ENCODE results near the gene KCNN3.

Gene KCNN3

GRCh38 chr1:154760469-154760933, 109.6 kb downstream of the KCNN3 start:
- no peak overlapping the region for H3K27ac Mint-ChIP-seq
- peak; percentile 73 for TF ChIP-seq CTCF (IDR thresholded peaks at IDR 0.05)
- H3K9me3 Mint-ChIP-seq, result peaks cover 3% of the 10 kb centered on the region
- H3K27me3 Mint-ChIP-seq (ENCODE audit: low read depth, poor library complexity), result peaks cover 91% of the 10 kb centered on the region
- no peaks in the 10 kb centered on the region for H3K36me3 Mint-ChIP-seq (ENCODE audit: low read depth)
- peak; percentile 91 for DNase-seq
- H3K4me1 Mint-ChIP-seq, result peaks cover 3% of the 10 kb centered on the region
- peak overlapping the region; percentile 69 for H3K4me3 Mint-ChIP-seq

- DNase-seq, result no peak
- Mint-ChIP-seq H3K27me3 (ENCODE audit: low read depth, poor library complexity) (peaks cover 93% of the 10 kb centered on the region), H3K4me3 (peak overlapping the region; percentile 65), H3K4me1 (no peaks in the 10 kb centered on the region), H3K9me3 (peaks cover 3% of the 10 kb centered on the region), H3K27ac (no peak overlapping the region), H3K36me3 (ENCODE audit: low read depth) (no peaks in the 10 kb centered on the region)
- no peak for TF ChIP-seq CTCF (IDR thresholded peaks at IDR 0.05)
These were observed 110.3 kb downstream of the KCNN3 start for GRCh38 chr1:154759793-154760192.

GRCh38 chr1:154759196-154759595, 110.9 kb downstream of the KCNN3 start:
- H3K27me3 Mint-ChIP-seq (ENCODE audit: low read depth, poor library complexity), result peaks cover 93% of the 10 kb centered on the region
- no peaks in the 10 kb centered on the region for H3K4me1 Mint-ChIP-seq
- TF ChIP-seq CTCF (IDR thresholded peaks at IDR 0.05), result no peak
- H3K4me3 Mint-ChIP-seq, result no peak overlapping the region
- H3K36me3 Mint-ChIP-seq (ENCODE audit: low read depth), result no peaks in the 10 kb centered on the region
- peaks cover 3% of the 10 kb centered on the region for H3K9me3 Mint-ChIP-seq
- no peak overlapping the region for H3K27ac Mint-ChIP-seq
- DNase-seq, result no peak

- TF ChIP-seq CTCF (IDR thresholded peaks at IDR 0.05), result no peak
- Mint-ChIP-seq H3K27ac (no peak overlapping the region), H3K4me1 (no peaks in the 10 kb centered on the region), H3K9me3 (peaks cover 3% of the 10 kb centered on the region), H3K27me3 (ENCODE audit: low read depth, poor library complexity) (peaks cover 93% of the 10 kb centered on the region), H3K36me3 (ENCODE audit: low read depth) (no peaks in the 10 kb centered on the region), H3K4me3 (no peak overlapping the region)
- DNase-seq, result no peak
These were observed 111.7 kb downstream of the KCNN3 start for GRCh38 chr1:154758346-154758745.

GRCh38 chr1:154756793-154757548, 113.1 kb downstream of the KCNN3 start:
- Mint-ChIP-seq H3K36me3 (ENCODE audit: low read depth) (no peaks in the 10 kb centered on the region), H3K9me3 (peaks cover 3% of the 10 kb centered on the region), H3K27me3 (ENCODE audit: low read depth, poor library complexity) (peaks cover 87% of the 10 kb centered on the region), H3K27ac (no peak overlapping the region), H3K4me3 (no peak overlapping the region), H3K4me1 (no peaks in the 10 kb centered on the region)
- TF ChIP-seq CTCF (IDR thresholded peaks at IDR 0.05), result no peak
- no peak for DNase-seq
